ENCODE data around the gene ANKEF1. TPM values are rescaled to one million over a fixed set of nuclear protein-coding genes. Genes with fewer than 3 reads are reported as not detected.
"Not testable (repeated sequence)": the region's sequence is repeated elsewhere in the genome, so short reads cannot be mapped to it uniquely, and the experiment has no call there.

The ANKEF1 gene
- total RNA-seq, 4 donors from 2014 or later, result 0.26 to 5.1 (median 1.3) TPM

- Histone ChIP-seq H3K27ac (no peak overlapping the region), H3K4me1 (no peaks in the 10 kb centered on the region), H3K9me3 (no peaks in the 10 kb centered on the region), H3K4me3 (no peak overlapping the region), H3K36me3 (no peaks in the 10 kb centered on the region), H3K27me3 (no peaks in the 10 kb centered on the region)
- intact Hi-C loops (cut with DNase I; ENCODE audit: low total_unique reads), result no loop called here
- TF ChIP-seq POLR2A (IDR thresholded peaks at IDR 0.05), result no peak
- no peak for TF ChIP-seq CTCF (IDR thresholded peaks at IDR 0.05)
- DNase-seq, result no peak
These were observed 22.3 kb upstream of the ANKEF1 start for GRCh38 chr20:10012464-10012863.

GRCh38 chr20:10014431-10014830 lies 20.4 kb upstream of the ANKEF1 start:
- H3K9me3 ChIP-seq, result no peaks in the 10 kb centered on the region
- intact Hi-C loops (cut with DNase I; ENCODE audit: low total_unique reads), result no loop called here
- no peaks in the 10 kb centered on the region for H3K4me1 ChIP-seq
- no peak overlapping the region for H3K4me3 ChIP-seq
- H3K27ac ChIP-seq, result no peak overlapping the region
- no peak for DNase-seq
- H3K36me3 ChIP-seq, result no peaks in the 10 kb centered on the region
- TF ChIP-seq CTCF (IDR thresholded peaks at IDR 0.05), result no peak
- no peak for TF ChIP-seq POLR2A (IDR thresholded peaks at IDR 0.05)
- no peaks in the 10 kb centered on the region for H3K27me3 ChIP-seq

GRCh38 chr20:10020937-10021336 lies 13.8 kb upstream of the ANKEF1 start:
- Histone ChIP-seq H3K27me3 (no peaks in the 10 kb centered on the region), H3K4me1 (no peaks in the 10 kb centered on the region), H3K27ac (no peak overlapping the region), H3K9me3 (no peaks in the 10 kb centered on the region), H3K36me3 (no peaks in the 10 kb centered on the region), H3K4me3 (no peak overlapping the region)
- TF ChIP-seq CTCF (IDR thresholded peaks at IDR 0.05) (no peak), POLR2A (IDR thresholded peaks at IDR 0.05) (no peak)
- intact Hi-C loops (cut with DNase I; ENCODE audit: low total_unique reads), result no loop called here
- DNase-seq, result no peak

GRCh38 chr20:10022625-10023024 lies 12.2 kb upstream of the ANKEF1 start:
- no peak for DNase-seq
- H3K36me3 ChIP-seq, result no peaks in the 10 kb centered on the region
- no peak overlapping the region for H3K4me3 ChIP-seq
- no peaks in the 10 kb centered on the region for H3K4me1 ChIP-seq
- no peak for TF ChIP-seq POLR2A (IDR thresholded peaks at IDR 0.05)
- no peak for TF ChIP-seq CTCF (IDR thresholded peaks at IDR 0.05)
- no peak overlapping the region for H3K27ac ChIP-seq
- intact Hi-C loops (cut with DNase I; ENCODE audit: low total_unique reads), result no loop called here
- H3K9me3 ChIP-seq, result no peaks in the 10 kb centered on the region
- H3K27me3 ChIP-seq, result no peaks in the 10 kb centered on the region

- Histone ChIP-seq H3K36me3 (no peaks in the 10 kb centered on the region), H3K27ac (no peak overlapping the region), H3K4me3 (no peak overlapping the region), H3K9me3 (no peaks in the 10 kb centered on the region), H3K4me1 (no peaks in the 10 kb centered on the region), H3K27me3 (no peaks in the 10 kb centered on the region)
- no peak for TF ChIP-seq POLR2A (IDR thresholded peaks at IDR 0.05)
- TF ChIP-seq CTCF (IDR thresholded peaks at IDR 0.05), result no peak
- no peak for DNase-seq
- intact Hi-C loops (cut with DNase I; ENCODE audit: low total_unique reads), result no loop called here
These were observed 10.9 kb upstream of the ANKEF1 start for GRCh38 chr20:10023911-10024310.

- H3K36me3 ChIP-seq; H3K27me3 ChIP-seq; H3K4me1 ChIP-seq; H3K9me3 ChIP-seq; H3K4me3 ChIP-seq; intact Hi-C loops (cut with DNase I; ENCODE audit: low total_unique reads); DNase-seq; H3K27ac ChIP-seq: not testable (repeated sequence)
These were observed 3.2 kb upstream of the ANKEF1 start for GRCh38 chr20:10031451-10032215.

- H3K4me3 ChIP-seq; H3K36me3 ChIP-seq; H3K27me3 ChIP-seq; H3K9me3 ChIP-seq; DNase-seq; intact Hi-C loops (cut with DNase I; ENCODE audit: low total_unique reads); H3K27ac ChIP-seq; H3K4me1 ChIP-seq: not testable (repeated sequence)
These were observed 2.5 kb upstream of the ANKEF1 start for GRCh38 chr20:10032269-10032668.
